Stimulated activated CD8-positive, alpha-beta memory T cell treated with anti-CD3 and anti-CD28 coated beads, Interleukin-12 subunit alpha, Interleukin-12 subunit beta, amount 100 ng/mL, for 1 hour (primary cell): ENCODE data around the gene CACUL1.
"Not testable (repeated sequence)": the region's sequence is repeated elsewhere in the genome, so short reads cannot be mapped to it uniquely, and the experiment has no call there.

Experiments
- DNase-seq: peaks from one replicate; pipeline ENCODE4 v3.0.0-alpha.2; 2020; ENCODE audit warnings: low read depth

CACUL1 gene

DNA sequence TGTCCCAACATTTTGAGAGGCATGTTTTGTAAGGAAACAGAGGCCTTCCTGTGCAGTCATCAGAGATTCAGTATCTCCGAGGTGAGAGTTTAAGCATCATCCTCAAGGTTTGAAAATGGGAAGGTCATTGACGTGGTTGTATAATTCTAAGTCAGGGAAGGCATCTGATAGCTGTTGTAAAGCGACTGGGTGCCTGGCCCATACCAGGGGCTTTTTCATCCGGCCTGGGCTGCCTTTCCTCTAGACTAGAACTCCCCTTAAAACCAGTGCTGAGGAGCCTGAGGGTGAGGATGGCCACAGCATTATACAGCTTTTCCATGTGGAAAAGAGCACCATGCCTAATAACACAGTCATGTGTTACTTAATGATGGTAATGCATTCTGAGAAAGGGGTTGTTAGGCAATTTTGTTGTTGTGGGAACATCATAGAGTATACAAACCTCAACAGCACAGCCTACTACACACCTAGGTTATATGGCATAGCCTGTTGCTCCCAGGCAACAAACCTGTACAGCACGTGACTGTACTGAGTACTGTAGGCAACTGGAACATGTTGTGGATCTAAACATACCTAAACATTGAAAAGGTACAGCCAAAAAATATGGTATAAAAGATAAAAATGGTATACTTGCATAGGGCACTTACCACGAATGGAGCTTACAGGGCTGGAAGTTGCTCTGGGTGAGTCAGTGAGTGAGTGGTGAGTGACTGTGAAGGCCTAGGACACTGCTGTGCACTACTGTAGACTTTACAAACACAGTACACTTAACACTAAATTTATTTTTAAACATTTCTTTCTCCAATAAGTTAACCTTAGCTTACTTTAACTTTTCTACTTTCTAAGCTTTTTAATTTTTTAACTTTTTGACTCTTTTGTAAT lies 13.5 kb upstream of the CACUL1 start:
- DNase-seq, result no peak

DNA sequence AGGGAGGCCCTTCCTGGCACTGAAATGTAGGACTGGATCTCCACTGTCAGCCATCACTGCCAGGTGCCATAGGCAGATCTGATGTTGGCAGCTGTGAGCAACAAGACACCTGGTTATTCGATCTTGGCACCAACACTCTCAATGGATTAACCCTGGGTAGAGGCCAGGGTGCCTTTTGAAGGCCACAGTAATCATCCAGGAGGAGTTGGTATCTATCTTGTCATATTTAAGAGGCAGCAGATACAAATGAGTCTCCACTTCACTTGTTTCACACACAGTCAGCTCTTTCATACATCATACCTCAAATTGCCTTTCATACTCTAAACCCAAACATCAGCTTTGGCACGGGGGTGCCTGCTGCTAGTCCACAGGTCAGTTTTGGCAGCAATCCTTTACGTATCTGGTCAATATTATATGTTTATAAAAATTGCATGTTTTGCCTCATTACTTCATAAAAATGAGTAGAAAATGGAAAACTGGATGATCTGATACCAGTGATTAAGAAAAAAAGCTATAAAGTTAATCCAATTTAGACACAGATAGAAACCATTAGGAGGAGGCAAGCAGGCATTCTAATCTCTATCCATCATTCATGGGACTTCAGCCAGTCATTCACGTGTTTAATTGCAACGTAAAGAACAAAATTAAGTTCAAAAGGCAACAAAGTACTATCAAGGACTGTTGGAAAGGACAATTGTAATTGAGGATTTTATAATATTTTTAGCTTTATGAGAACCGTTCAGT lies 12.7 kb upstream of the CACUL1 start:
- no peak for DNase-seq

GRCh38 chr10:118764195-118764594 lies 9.4 kb upstream of the CACUL1 start:
- no peak for DNase-seq

DNA sequence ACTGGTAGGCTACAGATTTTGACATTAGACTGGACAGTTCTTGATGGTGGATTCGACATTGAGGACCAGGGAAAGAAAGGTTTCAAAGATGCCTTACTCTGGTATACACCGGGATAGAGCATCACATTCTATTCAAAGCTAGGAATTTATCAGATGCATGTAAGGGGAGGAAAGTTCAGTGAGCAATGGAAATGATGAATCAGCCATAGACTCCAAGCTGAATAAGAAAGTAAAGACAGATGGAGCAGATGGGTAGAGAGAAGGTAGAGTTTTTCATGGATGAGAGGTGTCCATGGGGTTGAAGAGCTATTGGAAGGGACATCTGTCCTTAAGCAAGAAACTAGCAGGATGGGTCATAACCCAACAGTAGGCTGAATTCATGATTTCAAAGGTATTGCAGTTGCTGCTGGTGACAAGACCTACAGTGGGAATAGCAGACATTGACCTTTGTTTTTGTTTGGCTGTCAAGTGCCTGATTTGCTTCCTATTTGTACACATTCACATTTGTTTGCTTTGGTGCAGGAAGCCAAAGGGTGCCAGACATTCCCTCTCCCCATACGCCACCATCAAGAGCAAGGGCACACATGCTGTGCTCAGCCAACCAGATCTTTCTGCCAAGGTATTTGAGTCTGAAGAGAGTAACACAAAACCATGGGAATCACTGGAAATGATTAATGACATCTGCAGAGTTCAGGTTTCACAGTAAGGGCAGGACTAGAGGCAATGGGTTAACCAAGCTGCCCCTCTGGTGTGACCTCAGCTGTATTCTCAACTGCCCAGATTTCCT lies 8.6 kb upstream of the CACUL1 start:
- no peak for DNase-seq

GRCh38 chr10:118760265-118760664 lies 5.5 kb upstream of the CACUL1 start:
- no peak for DNase-seq

GRCh38 chr10:118758449-118758848 lies 3.7 kb upstream of the CACUL1 start:
- DNase-seq, result no peak

DNA sequence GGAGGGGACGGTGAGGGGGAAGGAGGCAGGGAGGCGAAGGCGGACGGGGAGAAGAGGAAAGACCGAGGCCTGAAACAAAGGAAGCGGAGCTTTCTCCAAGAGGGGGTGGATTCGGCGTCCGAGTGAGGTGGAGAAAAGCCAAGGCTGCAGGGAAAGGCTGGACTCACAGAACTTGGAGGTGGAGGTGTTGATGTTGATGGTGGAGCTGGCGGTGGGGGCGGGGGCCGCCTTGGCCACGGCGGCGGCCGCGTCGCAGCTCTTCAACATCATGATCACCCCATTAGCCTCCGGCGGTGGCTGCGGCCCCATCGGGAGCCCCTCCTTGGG lies 578 bp downstream of the CACUL1 start:
- DNase-seq, result no peak

DNA sequence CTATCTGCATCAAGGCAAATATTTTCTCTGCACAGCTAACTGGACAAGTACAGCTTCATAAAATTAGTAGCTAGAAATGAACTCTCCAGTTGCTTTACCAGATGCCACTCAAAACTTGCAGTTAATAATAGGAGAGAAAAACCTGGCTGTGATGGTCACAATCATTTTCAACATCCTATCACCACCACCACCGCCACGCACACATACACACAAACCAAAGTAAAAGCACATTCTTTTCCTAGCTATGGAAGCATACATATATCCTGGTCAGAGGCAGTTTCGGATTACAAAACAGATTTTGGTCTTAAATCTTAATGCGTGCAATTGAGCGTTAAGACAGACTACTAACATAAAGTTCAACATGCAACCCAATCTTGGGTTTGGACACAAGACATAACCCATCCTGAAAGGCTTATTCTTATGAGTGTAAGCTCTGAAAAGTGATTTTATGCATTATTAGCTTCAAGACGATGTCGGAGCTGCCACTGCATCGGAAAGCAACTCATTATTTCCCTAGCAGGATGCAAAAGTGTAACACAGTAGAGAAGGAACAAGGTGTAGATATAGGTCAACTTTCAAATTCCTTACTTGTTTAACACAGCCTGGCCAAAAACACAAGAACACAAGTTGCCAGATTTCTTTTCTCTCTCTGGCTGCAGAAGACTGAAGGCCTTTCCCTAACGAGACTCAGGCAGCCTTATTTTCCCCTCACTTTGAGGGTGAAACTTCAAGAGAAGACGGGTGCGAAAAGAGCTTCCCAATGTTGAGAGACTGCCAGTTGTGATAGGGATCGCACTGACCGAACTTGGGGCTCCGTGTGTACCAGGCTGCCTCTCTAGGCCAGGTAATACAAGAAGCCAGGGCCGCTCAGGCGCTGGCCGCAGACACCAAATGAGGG lies 1.2 kb downstream of the CACUL1 start:
- DNase-seq, result no peak

DNA sequence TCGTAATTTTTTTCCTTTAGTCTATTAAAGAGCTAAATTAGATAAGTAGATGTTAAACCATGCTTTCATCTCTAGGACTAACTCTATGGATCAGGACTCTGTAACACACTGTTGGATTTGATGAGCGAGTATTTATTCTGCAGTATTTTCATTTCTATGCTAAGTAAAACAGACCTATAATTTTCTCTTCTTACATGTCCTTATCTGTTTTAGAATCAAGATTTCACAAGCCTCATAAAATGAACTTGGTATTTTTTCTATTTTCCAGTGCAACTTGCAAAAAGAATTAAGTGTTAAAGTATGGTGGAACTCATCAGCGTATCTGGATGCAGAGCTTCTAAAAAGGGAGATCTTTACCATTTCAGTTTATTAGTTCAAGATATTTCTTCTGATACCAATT lies 2.4 kb downstream of the CACUL1 start:
- no peak for DNase-seq

GRCh38 chr10:118751265-118751664 lies 3.5 kb downstream of the CACUL1 start:
- no peak for DNase-seq

DNA sequence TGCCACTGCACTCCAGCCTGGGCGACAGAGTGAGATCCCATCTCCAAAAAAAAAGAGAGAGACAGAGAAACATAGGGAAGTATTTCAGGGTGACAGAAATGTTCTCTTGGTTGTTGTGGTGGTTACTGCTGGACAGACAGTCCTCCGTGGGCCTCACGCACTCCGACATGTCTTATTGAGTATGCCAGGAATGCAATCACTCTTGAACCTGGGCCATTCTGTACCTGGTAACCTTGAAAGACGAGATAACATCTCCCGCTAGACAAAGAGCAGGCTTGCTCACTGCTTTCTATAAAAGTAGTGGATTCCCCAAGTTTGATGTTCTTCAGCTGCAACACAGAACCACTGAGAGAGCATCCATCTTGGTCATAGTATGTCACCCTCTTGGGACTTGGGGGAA lies 6.7 kb downstream of the CACUL1 start:
- DNase-seq, result no peak

DNA sequence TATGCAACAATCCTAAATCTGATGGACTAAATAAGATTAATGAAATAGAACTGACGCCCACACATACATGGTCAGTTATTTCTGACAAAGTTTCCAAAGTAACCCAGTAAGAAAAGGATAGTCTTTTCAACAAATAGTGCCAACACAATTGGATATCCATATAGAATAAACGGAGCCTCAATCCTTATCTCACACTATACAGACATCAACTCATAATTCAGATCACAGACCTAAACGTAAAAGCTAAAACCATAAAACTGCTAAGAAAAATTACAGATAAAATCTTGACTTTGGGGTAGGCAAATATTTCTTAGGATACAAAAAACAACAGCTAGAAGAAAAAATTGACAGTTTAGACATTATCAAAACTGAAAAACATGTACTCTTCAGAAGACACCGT lies 8.5 kb downstream of the CACUL1 start:
- no peak for DNase-seq

DNA sequence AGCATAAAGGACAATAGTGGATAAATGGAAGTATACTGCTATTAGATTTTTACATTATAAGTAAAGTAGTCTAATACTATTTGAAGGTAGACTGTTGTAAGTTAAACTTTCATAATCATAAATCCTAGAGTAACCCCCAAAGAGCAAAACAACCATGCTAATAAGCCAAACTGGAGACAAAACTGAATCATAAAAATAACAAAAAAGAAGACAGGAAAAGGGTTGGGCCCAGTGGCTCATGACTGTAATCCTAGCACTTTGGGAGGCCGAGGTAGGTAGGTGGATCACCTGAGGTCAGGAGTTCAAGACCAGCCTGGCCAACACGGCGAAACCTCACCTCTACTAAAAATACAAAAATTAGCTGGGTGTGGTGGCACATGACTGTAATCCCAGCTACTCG lies 9.7 kb downstream of the CACUL1 start:
- no peak for DNase-seq

GRCh38 chr10:118744346-118744918 lies 10.3 kb downstream of the CACUL1 start:
- not testable (repeated sequence) for DNase-seq

DNA sequence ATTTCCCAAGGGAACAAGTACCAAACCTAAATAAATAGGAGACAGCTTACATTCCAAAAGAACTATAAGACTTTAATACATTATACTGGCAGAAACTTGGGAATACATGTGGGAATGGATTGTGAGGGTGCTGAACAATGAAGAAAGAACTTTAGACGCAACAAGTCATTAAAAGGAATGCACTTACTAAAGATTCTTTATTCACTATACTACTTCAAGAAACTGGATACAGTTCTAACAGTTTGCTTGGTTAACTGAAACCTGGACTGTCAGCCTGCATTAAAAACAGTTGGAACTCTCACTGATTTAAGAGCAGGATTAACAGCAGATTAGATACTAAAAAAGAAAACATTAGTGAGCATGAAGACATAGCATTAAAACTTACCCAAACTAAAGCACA lies 12.0 kb downstream of the CACUL1 start:
- DNase-seq, result no peak

- no peak for DNase-seq
Observed at GRCh38 chr10:118742032-118742431, 12.7 kb downstream of the CACUL1 start.

DNA sequence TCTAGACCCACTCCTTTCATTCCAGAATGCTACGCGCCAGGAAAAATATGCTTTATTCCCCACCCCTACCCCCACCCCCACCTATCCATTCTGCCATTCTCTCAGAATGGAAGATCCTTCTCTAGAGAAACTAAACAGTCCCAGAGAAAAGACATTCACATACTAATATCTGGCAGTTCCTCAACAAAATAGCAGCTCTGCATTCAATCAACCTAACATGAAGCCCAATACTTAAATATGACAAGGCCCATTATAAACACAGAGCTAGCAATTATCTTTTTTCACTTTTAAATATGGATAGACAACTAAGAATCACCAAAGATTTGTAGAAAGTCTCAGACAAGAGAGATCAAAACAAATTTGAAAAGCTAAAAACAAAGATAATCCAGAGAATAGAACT lies 16.4 kb downstream of the CACUL1 start:
- DNase-seq, result no peak

GRCh38 chr10:118737603-118738302 lies 17.0 kb downstream of the CACUL1 start:
- DNase-seq, result no peak

DNA sequence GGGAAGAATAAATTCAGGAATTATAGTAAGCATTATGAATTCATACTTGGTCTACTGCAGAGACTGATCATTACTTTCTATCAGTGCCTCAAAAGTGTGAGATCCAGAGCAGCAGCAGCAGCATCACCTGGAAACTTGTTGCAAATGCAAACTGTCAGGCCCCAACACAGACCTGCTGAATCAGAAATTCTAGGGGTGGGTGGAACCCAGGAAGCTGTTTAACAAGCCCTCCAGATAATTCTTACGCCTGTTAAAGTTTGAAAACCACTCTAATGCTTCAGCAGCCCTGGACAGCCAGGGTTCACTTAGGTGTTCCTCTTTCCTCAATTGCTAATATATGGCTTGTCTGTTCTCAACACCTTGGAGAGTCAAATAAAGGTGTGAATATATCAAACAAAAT lies 19.5 kb downstream of the CACUL1 start:
- DNase-seq, result no peak

GRCh38 chr10:118734475-118734874 lies 20.3 kb downstream of the CACUL1 start:
- no peak for DNase-seq
